ENCODE data around the gene IFNG. TPM values are rescaled to one million over a fixed set of nuclear protein-coding genes. Genes with fewer than 3 reads are reported as not detected.
"Not testable (repeated sequence)": the region's sequence is repeated elsewhere in the genome, so short reads cannot be mapped to it uniquely, and the experiment has no call there.

The IFNG gene
- total RNA-seq, 2 donors from 2014 or later, result 53.0 to 69.4 TPM

GRCh38 chr12:68176257-68176656, 16.7 kb upstream of the IFNG start:
- DNase-seq (ENCODE audit: low spot score in 2 of 2), result no peak
- Mint-ChIP-seq H3K36me3 (peaks cover 7 to 27% of the 10 kb centered on the region in 2 donors), H3K27ac (peak overlapping the region; percentile 45 to 94), H3K9me3 (peaks cover 9% of the 10 kb centered on the region in 2 donors)
- ATAC-seq, result no peak

- DNase-seq (ENCODE audit: low spot score in 2 of 2), result peak; percentile 63 to 78
- ATAC-seq, result peak; percentile 84 to 96
- Mint-ChIP-seq H3K9me3 (peaks cover 9% of the 10 kb centered on the region in 2 donors), H3K36me3 (peaks cover 7 to 27% of the 10 kb centered on the region in 2 donors), H3K27ac (peak overlapping the region; percentile 45 to 94)
Measured at GRCh38 chr12:68175557-68176061, 16.1 kb upstream of the IFNG start.

DNA sequence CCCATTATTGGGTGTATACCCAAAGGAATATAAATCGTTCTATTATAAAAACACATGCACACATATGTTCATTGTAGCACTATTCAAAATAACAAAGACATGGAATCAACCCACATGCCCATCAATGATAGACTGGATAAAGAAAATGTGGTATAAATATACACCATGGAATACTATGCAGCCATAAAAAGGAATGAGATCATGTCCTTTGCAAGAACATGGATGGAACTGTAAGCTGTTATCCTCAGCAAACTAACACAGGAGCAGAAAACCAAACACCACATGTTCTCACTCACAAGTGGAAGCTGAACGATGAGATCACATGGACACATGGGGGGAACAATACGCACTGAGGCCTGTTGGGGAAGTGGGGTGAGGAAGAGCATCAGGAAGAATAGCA, 15.2 kb upstream of the IFNG start:
- H3K9me3 Mint-ChIP-seq; H3K27ac Mint-ChIP-seq; DNase-seq (ENCODE audit: low spot score in 2 of 2); ATAC-seq: not testable (repeated sequence)
- H3K36me3 Mint-ChIP-seq, result peaks cover 7 to 27% of the 10 kb centered on the region in 2 donors

- H3K27ac Mint-ChIP-seq, result no peak overlapping the region
- DNase-seq (ENCODE audit: low spot score in 2 of 2), result no peak
- peaks cover 4 to 24% of the 10 kb centered on the region in 2 donors for H3K36me3 Mint-ChIP-seq
- no peak for ATAC-seq
- H3K9me3 Mint-ChIP-seq, result peaks cover 7 to 9% of the 10 kb centered on the region in 2 donors
Measured at GRCh38 chr12:68173792-68174191, 14.3 kb upstream of the IFNG start.

- DNase-seq (ENCODE audit: low spot score in 2 of 2) (no peak), ATAC-seq (no peak)
- Mint-ChIP-seq H3K36me3 (peaks cover 0 to 38% of the 10 kb centered on the region in 2 donors), H3K27ac (no peak overlapping the region), H3K9me3 (peaks cover 0 to 9% of the 10 kb centered on the region in 2 donors)
Measured at GRCh38 chr12:68170726-68171125, 11.2 kb upstream of the IFNG start.

GRCh38 chr12:68169213-68169889, 9.8 kb upstream of the IFNG start:
- H3K36me3 Mint-ChIP-seq, result peaks cover 0 to 31% of the 10 kb centered on the region in 2 donors
- no peak overlapping the region for H3K27ac Mint-ChIP-seq
- H3K9me3 Mint-ChIP-seq, result peaks cover 0 to 1% of the 10 kb centered on the region in 2 donors
- ATAC-seq (peak; percentile 55 to 71), DNase-seq (ENCODE audit: low spot score in 2 of 2) (no peak)

DNA sequence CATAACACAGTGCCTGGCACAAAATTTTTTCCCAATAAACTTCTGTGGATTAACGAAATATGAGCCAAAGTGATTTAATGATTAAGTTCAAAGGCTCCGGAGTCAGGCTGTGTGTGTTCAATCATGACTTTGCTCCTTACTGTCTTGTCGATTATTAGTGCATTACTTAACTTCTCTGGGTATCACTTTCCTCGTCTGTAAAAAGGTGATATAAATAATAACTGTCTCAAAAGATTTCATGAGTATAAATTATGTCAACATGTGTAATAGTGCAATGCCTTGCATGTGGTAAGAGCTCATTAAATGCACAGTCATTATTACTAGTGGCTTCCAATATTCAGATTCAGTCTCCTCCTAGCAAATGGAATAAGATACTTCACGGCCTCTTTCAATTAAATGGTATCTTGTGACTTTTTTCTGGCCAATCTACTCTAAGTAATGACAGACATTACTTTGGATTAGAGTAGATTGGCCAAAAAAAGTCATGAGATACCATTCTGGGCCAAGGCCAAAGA, 6.8 kb upstream of the IFNG start:
- H3K36me3 Mint-ChIP-seq, result peaks cover 0 to 22% of the 10 kb centered on the region in 2 donors
- no peak for DNase-seq (ENCODE audit: low spot score in 2 of 2)
- H3K9me3 Mint-ChIP-seq, result no peaks in the 10 kb centered on the region
- H3K27ac Mint-ChIP-seq, result no peak overlapping the region
- ATAC-seq, result no peak

- DNase-seq (ENCODE audit: low spot score in 2 of 2), result no peak
Measured at GRCh38 chr12:68163560-68164081, 4.1 kb upstream of the IFNG start.

DNA sequence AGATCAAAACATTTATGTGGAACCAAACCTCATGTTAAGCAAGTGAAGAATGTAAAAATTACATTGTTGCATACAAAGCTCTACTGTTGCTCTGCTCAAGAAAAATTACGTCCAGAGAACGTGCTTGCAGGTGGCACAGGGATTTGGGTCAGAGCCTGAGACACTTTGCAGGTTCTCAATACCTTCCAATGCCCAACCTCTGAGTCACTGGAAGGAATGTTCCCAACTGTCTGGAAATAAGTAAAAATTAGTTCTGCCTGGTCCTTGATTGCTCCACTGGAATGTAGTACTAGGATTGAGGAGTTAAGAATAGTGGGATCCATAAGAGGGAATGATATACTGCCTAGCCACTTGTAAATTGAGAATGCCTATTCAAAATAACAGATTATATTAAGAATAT, 2.8 kb upstream of the IFNG start:
- ATAC-seq, result no peak

More at GRCh38 chr12:68163560-68164081, 4.1 kb upstream of the IFNG start:
- no peaks in the 10 kb centered on the region for H3K9me3 Mint-ChIP-seq
- peak; percentile 85 to 96 for ATAC-seq
- peak overlapping the region in 1 of 2 donors; percentile 80 for H3K27ac Mint-ChIP-seq
- peaks cover 0 to 22% of the 10 kb centered on the region in 2 donors for H3K36me3 Mint-ChIP-seq

DNA sequence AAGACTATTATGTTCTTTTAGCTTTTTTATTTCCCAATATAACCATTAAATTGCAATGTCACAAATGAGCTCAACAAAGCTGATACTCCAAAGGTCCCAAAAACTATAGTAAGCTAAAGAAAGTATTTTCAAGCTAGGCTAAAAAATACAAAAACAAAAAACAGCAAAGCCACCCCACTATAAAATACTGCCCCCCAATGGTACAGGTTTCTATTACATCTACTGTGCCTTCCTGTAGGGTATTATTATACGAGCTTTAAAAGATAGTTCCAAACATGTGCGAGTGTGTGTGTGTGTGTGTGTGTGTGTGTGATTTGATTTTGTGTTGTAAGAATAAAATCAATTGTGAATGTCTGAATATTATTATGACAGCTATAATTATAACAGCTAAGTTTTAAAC, 1.1 kb downstream of the IFNG start:
- Mint-ChIP-seq H3K9me3 (peaks cover 0 to 7% of the 10 kb centered on the region in 2 donors), H3K36me3 (peaks cover 0 to 13% of the 10 kb centered on the region in 2 donors), H3K27ac (no peak overlapping the region)
- DNase-seq (ENCODE audit: low spot score in 2 of 2), result peak in 1 of 2 donors; percentile 51
- ATAC-seq, result no peak

More for the DNA sequence above, 2.8 kb upstream of the IFNG start:
- H3K27ac Mint-ChIP-seq, result no peak overlapping the region
- H3K36me3 Mint-ChIP-seq, result peaks cover 0 to 13% of the 10 kb centered on the region in 2 donors
- H3K9me3 Mint-ChIP-seq, result no peaks in the 10 kb centered on the region
- DNase-seq (ENCODE audit: low spot score in 2 of 2), result no peak

DNA sequence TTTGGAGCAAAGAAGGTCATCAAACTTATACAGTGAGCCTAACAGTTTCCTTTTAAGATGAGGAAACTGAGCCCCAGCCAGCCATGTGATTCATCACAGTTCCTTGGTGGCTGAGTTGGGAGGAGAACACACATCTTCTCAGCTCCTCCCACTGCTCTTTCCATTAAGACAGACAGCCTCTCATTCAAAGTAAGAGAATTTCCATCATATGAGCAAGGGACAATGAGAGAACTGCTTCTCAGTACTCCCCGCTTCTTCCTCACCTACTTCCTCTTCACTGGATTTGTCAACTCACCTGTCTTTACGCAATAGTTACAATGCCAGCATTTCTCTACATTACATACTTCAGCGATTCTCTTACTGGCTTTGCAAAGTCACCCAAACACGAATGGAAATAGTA, 2.2 kb downstream of the IFNG start:
- DNase-seq (ENCODE audit: low spot score in 2 of 2) (no peak), ATAC-seq (peak; percentile 72 to 86)
- peak overlapping the region in 1 of 2 donors; percentile 4 for H3K27ac Mint-ChIP-seq
- peaks cover 0 to 10% of the 10 kb centered on the region in 2 donors for H3K9me3 Mint-ChIP-seq
- H3K36me3 Mint-ChIP-seq, result peaks cover 0 to 16% of the 10 kb centered on the region in 2 donors

DNA sequence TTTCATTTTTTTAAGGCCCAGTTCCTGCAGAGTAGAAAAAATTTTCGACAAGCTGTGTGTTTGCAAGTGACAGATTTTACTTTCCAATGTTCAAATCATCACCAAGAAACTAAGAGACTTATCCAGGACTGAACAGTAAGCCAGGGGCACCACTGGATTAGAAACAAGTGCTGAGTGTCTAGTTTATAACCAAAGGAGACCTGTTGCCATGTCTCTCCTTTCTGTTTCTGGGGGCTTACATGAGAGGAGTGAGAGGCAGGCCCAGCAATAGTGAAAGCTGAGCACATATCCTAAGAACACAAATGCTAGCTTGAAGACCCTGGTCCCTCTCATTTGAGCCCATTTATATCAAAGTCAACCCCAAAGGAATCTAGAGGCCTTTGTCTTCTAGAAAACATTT, 2.9 kb downstream of the IFNG start:
- ATAC-seq (no peak), DNase-seq (ENCODE audit: low spot score in 2 of 2) (no peak)
- Mint-ChIP-seq H3K36me3 (peaks cover 0 to 13% of the 10 kb centered on the region in 2 donors), H3K27ac (peak overlapping the region in 1 of 2 donors; percentile 4), H3K9me3 (peaks cover 0 to 10% of the 10 kb centered on the region in 2 donors)

- no peak for DNase-seq (ENCODE audit: low spot score in 2 of 2)
- Mint-ChIP-seq H3K27ac (no peak overlapping the region), H3K9me3 (peaks cover 0 to 10% of the 10 kb centered on the region in 2 donors), H3K36me3 (peaks cover 0 to 12% of the 10 kb centered on the region in 2 donors)
- no peak for ATAC-seq
Measured at GRCh38 chr12:68154779-68155178, 4.8 kb downstream of the IFNG start.

DNA sequence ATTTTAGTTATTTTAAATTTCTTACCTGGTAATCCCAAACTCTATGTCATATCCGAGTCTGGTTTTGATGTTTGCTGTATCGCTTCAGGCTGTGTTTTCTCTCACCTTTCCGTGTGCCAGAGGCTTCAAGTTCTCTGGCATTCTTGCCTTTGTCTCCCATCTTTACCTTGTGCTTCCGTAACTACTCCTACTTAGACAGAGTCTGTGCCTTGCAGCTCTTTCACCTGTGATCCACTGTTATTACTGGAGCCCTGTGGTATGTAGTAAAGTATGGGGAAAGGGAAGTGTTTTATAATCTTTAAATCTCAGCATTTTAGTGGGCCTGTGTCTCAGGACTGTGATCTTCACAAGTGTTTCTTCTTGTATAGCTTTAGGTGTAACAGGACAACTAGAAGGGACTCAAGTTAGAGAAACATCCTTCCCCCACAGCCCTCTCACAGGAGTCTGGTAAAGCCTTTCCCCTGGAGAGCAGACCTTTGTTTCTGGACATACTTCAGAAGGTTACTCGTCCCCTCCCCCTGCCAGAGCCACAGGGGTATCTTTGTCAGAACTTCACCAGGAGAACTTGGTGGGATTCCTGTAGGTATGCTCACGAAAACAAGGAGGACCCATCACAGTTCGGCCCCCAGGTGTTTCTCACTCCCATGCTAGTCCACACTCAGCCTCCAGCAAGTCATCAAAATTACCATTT, 11.1 kb downstream of the IFNG start:
- Mint-ChIP-seq H3K36me3 (peaks cover 0 to 3% of the 10 kb centered on the region in 2 donors), H3K27ac (no peak overlapping the region), H3K9me3 (peaks cover 0 to 3% of the 10 kb centered on the region in 2 donors)
- DNase-seq (ENCODE audit: low spot score in 2 of 2) (no peak), ATAC-seq (no peak)

DNA sequence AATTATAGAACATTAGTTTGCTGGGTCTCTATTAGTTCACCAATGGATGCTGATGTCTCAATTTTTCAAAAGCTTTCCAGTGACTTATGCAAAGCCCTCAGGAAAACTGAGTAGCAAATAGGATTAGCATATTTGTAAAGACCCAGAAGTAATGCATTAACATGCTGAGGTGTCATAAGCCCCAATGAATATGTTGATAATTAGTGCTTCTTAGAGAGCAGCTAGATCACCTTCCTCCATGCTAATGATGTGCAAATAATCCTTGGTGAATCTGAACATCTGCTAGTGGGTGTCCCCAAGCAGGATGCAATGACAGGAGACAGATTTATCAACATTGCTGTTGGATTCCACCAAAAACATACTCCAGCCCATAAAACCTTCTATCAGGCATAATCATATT, 19.0 kb downstream of the IFNG start:
- ATAC-seq (no peak), DNase-seq (ENCODE audit: low spot score in 2 of 2) (no peak)
- Mint-ChIP-seq H3K9me3 (peaks cover 0 to 12% of the 10 kb centered on the region in 2 donors), H3K36me3 (peaks cover 0 to 47% of the 10 kb centered on the region in 2 donors), H3K27ac (no peak overlapping the region)

GRCh38 chr12:68139941-68140340, 19.6 kb downstream of the IFNG start:
- Mint-ChIP-seq H3K36me3 (peaks cover 0 to 47% of the 10 kb centered on the region in 2 donors), H3K9me3 (peaks cover 0 to 12% of the 10 kb centered on the region in 2 donors), H3K27ac (no peak overlapping the region)
- ATAC-seq, result no peak
- no peak for DNase-seq (ENCODE audit: low spot score in 2 of 2)

GRCh38 chr12:68139001-68139400, 20.5 kb downstream of the IFNG start:
- peak overlapping the region in 1 of 2 donors; percentile 94 for H3K27ac Mint-ChIP-seq
- ATAC-seq, result no peak
- peaks cover 0 to 12% of the 10 kb centered on the region in 2 donors for H3K9me3 Mint-ChIP-seq
- no peak for DNase-seq (ENCODE audit: low spot score in 2 of 2)
- H3K36me3 Mint-ChIP-seq, result peaks cover 5 to 52% of the 10 kb centered on the region in 2 donors

All from activated naive CD4-positive, alpha-beta T cell treated with anti-CD3 and anti-CD28 coated beads, Interleukin-2, amount 50 U/mL, for 72 hours (primary cell).